Tibial nerve (tissue), 4 donors: Measurements from ENCODE around the gene HENMT1.

Source experiments
- EP300 ChIP-seq, 2 donors: sonication (generic); formaldehyde crosslinking; IDR thresholded peaks; one replicate each; pipeline ENCODE4 v1.6.1; 2017; ENCODE audit warnings: antibody characterized with exemption in 2 of 2, mild to moderate bottlenecking in 1 of 2
- TF ChIP-seq, protein P1 (sequence below), 5 experiments: fragments of 200-600 bp in 3 of 5; fragments of 450-650 bp in 2 of 5; sonication (generic) in 3 of 5; IDR thresholded peaks; one replicate each; pipeline ENCODE4 v1.5.1; 2016 to 2019; ENCODE audit warnings: antibody characterized with exemption in 5 of 5, mild to moderate bottlenecking in 3 of 5, moderate library complexity in 2 of 5

DNA sequence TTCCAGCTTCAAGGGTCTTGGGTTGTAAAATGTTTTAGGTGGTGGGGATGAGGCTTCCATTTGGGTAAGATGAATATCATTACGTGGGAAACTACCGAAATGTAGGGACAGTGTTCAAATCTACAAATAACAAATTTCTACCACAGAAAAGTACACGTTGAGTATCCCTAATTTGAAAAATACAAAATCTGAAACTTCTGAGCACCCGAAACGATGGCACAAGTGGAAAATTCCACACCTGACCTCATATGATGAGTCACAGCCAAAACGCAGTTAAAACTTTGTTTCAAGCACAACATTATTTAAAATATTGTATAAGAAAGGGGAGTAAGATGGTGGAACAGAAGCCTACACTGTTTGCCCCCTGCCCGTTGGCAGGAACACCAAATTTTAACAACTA is 8.8 kb upstream of the HENMT1 start:
- TF ChIP-seq, protein P1, sequence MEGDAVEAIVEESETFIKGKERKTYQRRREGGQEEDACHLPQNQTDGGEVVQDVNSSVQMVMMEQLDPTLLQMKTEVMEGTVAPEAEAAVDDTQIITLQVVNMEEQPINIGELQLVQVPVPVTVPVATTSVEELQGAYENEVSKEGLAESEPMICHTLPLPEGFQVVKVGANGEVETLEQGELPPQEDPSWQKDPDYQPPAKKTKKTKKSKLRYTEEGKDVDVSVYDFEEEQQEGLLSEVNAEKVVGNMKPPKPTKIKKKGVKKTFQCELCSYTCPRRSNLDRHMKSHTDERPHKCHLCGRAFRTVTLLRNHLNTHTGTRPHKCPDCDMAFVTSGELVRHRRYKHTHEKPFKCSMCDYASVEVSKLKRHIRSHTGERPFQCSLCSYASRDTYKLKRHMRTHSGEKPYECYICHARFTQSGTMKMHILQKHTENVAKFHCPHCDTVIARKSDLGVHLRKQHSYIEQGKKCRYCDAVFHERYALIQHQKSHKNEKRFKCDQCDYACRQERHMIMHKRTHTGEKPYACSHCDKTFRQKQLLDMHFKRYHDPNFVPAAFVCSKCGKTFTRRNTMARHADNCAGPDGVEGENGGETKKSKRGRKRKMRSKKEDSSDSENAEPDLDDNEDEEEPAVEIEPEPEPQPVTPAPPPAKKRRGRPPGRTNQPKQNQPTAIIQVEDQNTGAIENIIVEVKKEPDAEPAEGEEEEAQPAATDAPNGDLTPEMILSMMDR (IDR thresholded peaks at IDR 0.05): no peak
- TF ChIP-seq EP300 (IDR thresholded peaks at IDR 0.05): no peak
